Tibial artery (tissue), 4 donors: ENCODE data around the gene APBB2.

Experiments
- DNase-seq, 2 donors: peaks; one replicate each; pipeline ENCODE4 v3.0.0-alpha.2; 2019
- H3K27ac ChIP-seq, 2 donors: fragments of 200-600 bp; sonication (generic) in 1 of 2; 1 replicate in 1 of 2; 2 replicates in 1 of 2; pipeline ENCODE4 v1.5.1; 2018 to 2019; ENCODE audit warnings: mild to moderate bottlenecking in 1 of 2
- H3K27me3 ChIP-seq, 2 donors: fragments of 200-600 bp; sonication (generic) in 1 of 2; one replicate each; pipeline versions ENCODE4 v1.5.1 to v1.6.0; 2016 to 2019
- H3K36me3 ChIP-seq, 3 donors: fragments of 200-600 bp; sonication (generic) in 2 of 3; one replicate each; pipeline ENCODE4 v1.5.1; 2016 to 2019; ENCODE audit warnings: mild to moderate bottlenecking in 2 of 3
- H3K4me1 ChIP-seq, 4 donors: fragments of 200-600 bp; sonication (generic) in 2 of 4; 1 replicate in 3 of 4; 2 replicates in 1 of 4; pipeline ENCODE4 v1.5.1; 2016 to 2019
- H3K4me3 ChIP-seq, 2 donors: fragments of 200-600 bp; sonication (generic) in 1 of 2; 1 replicate in 1 of 2; 2 replicates in 1 of 2; pipeline ENCODE4 v1.5.1; 2018 to 2019; ENCODE audit warnings: mild to moderate bottlenecking in 2 of 2
- H3K9me3 ChIP-seq, 3 donors: fragments of 200-600 bp; sonication (generic) in 1 of 3; one replicate each; pipeline ENCODE4 v1.5.1; 2016 to 2019
- intact Hi-C: fragments of 100-400 bp; cut with DNase I; formaldehyde crosslinking; loops from one replicate; pipeline ENCODE4 v1.15.0; 2023; ENCODE audit warnings: low total_unique reads
- TF ChIP-seq, protein P1 (sequence below), 2 experiments: fragments of 200-600 bp in 1 of 2; fragments of 450-650 bp in 1 of 2; IDR thresholded peaks; one replicate each; pipeline ENCODE4 v1.5.1; 2017 to 2019; ENCODE audit warnings: antibody characterized with exemption in 2 of 2, mild to moderate bottlenecking in 1 of 2, moderate library complexity in 1 of 2

The APBB2 gene

DNA sequence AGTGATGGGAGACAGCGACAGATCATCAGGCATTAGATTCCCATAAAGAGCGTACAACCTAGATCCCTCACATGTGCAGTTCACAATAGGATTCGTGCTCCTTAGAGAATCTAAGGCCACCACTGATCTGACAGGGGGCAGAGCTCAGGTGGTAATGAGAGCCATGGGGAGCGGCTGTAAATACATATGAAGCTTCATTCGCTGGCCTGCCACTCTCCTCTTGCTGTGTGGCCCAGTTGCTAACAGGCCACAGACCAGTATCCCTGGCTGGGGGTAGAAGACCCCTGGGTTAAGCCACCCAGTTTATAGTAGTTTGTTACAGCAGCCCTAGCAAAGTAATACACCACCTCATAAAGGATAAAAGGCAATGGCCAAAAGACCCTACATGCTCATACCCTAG, 30.3 kb downstream of the APBB2 start:
- H3K36me3 ChIP-seq = no peaks in the 10 kb centered on the region
- intact Hi-C loops = no loop called here
- no peak for DNase-seq
- H3K4me1 ChIP-seq = peaks cover 0 to 65% (median 24%) of the 10 kb centered on the region in 4 donors
- H3K4me3 ChIP-seq = no peak overlapping the region
- no peaks in the 10 kb centered on the region for H3K9me3 ChIP-seq
- H3K27ac ChIP-seq = no peak overlapping the region
- TF ChIP-seq, protein P1, sequence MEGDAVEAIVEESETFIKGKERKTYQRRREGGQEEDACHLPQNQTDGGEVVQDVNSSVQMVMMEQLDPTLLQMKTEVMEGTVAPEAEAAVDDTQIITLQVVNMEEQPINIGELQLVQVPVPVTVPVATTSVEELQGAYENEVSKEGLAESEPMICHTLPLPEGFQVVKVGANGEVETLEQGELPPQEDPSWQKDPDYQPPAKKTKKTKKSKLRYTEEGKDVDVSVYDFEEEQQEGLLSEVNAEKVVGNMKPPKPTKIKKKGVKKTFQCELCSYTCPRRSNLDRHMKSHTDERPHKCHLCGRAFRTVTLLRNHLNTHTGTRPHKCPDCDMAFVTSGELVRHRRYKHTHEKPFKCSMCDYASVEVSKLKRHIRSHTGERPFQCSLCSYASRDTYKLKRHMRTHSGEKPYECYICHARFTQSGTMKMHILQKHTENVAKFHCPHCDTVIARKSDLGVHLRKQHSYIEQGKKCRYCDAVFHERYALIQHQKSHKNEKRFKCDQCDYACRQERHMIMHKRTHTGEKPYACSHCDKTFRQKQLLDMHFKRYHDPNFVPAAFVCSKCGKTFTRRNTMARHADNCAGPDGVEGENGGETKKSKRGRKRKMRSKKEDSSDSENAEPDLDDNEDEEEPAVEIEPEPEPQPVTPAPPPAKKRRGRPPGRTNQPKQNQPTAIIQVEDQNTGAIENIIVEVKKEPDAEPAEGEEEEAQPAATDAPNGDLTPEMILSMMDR (IDR thresholded peaks at IDR 0.05) = no peak
- no peaks in the 10 kb centered on the region for H3K27me3 ChIP-seq

DNA sequence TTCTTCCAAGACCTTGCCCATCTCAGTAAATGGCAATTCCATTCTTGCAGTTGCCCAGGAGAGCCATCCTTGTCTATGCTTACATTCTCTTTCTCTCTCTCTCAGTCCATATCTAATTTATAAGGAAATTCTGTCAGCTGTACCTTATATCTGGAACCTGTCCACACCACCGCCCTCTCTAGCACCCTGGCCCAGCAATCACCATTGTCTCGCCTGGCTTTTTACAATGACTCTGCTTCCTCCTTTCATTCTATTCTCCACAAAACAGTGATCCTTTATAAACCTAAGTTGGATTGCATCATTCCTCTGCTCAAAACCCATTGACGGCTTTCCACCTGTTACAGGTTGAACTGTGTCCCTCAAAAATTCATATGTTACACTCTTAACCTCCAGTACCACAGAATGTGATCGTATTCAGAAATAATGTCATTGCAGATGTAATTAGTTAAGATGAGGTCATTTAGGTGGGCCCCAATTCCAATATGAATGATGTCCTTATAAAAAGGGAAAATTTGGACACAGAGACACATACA, 31.3 kb downstream of the APBB2 start:
- no peaks in the 10 kb centered on the region for H3K27me3 ChIP-seq
- DNase-seq = no peak
- intact Hi-C loops = no loop called here
- peaks cover 0 to 68% (median 31%) of the 10 kb centered on the region in 4 donors for H3K4me1 ChIP-seq
- TF ChIP-seq, protein P1 (IDR thresholded peaks at IDR 0.05) = no peak
- H3K9me3 ChIP-seq = no peaks in the 10 kb centered on the region
- no peaks in the 10 kb centered on the region for H3K36me3 ChIP-seq
- H3K4me3 ChIP-seq = no peak overlapping the region
- no peak overlapping the region for H3K27ac ChIP-seq

DNA sequence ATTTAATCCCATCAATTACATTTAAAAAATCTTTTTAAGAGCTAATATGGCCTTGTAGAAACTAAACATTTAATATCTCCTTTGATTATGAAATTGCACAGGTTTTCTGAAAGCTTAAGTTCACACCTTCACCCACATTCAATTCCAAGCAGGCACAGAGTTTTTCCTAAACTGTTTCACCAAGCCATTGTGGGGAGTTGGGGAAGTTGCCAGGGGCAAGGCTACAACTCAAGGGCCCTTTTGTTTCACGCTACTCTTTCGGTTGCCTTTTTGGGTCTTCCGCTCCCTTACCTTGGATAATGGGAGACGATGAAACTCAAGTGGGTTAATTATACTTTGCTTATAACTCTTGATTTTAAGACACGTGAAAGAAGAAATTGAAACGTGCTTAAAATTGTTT, 33.3 kb downstream of the APBB2 start:
- Histone ChIP-seq H3K4me3 (no peak overlapping the region), H3K27me3 (no peaks in the 10 kb centered on the region), H3K36me3 (no peaks in the 10 kb centered on the region), H3K9me3 (no peaks in the 10 kb centered on the region), H3K27ac (no peak overlapping the region), H3K4me1 (peaks cover 0 to 68% (median 42%) of the 10 kb centered on the region in 4 donors)
- TF ChIP-seq, protein P1 (IDR thresholded peaks at IDR 0.05) = no peak
- DNase-seq = no peak
- intact Hi-C loops = no loop called here

DNA sequence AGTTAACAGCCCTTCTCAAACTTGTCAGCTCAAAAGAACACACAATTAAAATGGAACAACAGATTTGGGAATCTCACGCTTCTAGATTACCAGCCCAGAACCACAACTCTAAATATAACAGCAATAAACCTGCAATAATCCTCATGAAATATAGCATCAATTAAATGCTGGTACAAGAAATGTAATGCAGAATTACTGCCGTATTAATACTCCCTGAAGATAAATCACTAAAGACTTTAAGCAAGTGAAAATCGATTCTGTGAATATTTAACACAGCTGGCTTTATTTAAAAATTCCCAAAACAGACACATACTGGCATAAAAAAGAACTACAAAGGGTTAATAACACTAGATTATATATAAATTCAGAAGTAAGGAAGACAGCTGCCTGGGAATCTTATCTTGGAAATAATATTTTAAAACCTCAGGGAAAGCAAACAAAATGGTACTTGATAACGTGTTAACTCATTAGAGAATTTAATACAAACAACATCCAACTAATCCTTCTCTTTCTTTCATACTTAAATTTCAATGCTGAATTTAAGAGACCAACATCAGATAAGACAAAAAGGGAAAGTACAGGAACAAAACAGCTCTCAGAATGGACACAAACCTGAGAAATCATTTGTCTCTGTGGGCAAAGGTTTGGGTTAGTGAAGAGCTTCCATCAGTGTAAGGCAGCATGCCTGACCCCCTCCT, 34.7 kb downstream of the APBB2 start:
- Histone ChIP-seq H3K4me1 (peaks cover 0 to 63% (median 40%) of the 10 kb centered on the region in 4 donors), H3K27me3 (no peaks in the 10 kb centered on the region), H3K4me3 (no peak overlapping the region), H3K36me3 (no peaks in the 10 kb centered on the region), H3K27ac (peak overlapping the region in 1 of 2 donors; percentile 3), H3K9me3 (no peaks in the 10 kb centered on the region)
- intact Hi-C loops = no loop called here
- TF ChIP-seq, protein P1 (IDR thresholded peaks at IDR 0.05) = no peak
- no peak for DNase-seq

DNA sequence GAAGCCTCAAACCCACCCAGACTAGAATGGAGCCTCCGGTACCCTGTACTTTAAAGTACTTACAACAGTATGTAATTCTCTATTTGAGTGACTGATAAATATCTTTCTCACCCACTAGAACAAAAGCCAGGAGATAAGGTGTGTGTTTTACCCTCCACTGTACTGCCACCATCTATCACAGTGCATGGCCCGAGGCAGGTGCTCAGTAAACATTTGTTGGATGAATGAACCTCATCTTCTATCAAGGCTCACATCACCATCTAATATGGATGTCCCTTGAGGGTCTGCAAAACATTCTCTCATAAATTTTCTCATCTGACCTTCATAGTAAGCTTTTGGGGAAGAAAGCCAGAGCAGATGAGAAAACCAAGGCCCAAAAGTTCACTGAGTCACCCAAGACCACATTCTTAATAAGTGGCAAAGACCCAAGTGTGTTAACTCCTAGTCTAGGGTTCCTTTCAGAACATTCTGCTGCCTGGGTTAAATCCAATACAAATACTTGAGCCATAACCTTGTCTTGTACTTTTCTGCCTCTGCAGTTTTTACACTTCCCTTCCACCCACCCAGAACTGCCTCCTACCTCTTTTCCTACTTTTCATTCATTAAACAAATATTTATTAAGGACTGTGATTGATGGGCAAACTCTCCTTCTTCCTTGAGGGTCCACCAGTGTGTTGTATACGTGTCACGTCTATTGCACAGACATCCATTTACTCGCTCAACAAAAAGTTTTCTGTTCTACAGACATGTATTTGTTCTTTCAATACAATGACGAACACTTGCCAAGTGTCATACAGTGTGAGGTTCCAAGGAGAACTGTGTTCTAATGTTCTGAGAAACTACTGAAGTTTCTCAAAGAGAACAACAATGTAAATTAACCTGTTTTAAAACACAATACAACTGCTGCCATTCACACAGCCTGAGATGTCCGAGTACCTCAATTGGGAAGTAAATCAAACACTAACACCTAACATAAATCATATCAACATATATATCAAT, 35.7 kb downstream of the APBB2 start:
- no peaks in the 10 kb centered on the region for H3K9me3 ChIP-seq
- TF ChIP-seq, protein P1 (IDR thresholded peaks at IDR 0.05) = no peak
- H3K36me3 ChIP-seq = no peaks in the 10 kb centered on the region
- DNase-seq = no peak
- no peaks in the 10 kb centered on the region for H3K27me3 ChIP-seq
- no peak overlapping the region for H3K4me3 ChIP-seq
- peaks cover 0 to 56% (median 40%) of the 10 kb centered on the region in 4 donors for H3K4me1 ChIP-seq
- intact Hi-C loops = no loop called here
- peak overlapping the region; percentile 5 to 16 for H3K27ac ChIP-seq
